ENCODE measurements around the gene NR5A1.

GRCh38 chr9:124456341-124457078 is 50.7 kb downstream of the NR5A1 start:
- no peak for TF ChIP-seq CTCF (CRISPR knock-in tag; IDR thresholded peaks at IDR 0.05)
- no peak for TF ChIP-seq HDAC2 (CRISPR knock-in tag; IDR thresholded peaks at IDR 0.05)
- TF ChIP-seq POLR2AphosphoS2 (IDR thresholded peaks at IDR 0.05; ENCODE audit: low read depth, low read length): no peak
- no peak for TF ChIP-seq CREB1 (IDR thresholded peaks at IDR 0.05)
- TF ChIP-seq CREB1 (CRISPR knock-in tag; IDR thresholded peaks at IDR 0.05): no peak
- no peak for TF ChIP-seq TAF15 (IDR thresholded peaks at IDR 0.05; ENCODE audit: low read depth, low read length, poor library complexity, severe bottlenecking)
- no peak for TF ChIP-seq SCMH1 (CRISPR knock-in tag; IDR thresholded peaks at IDR 0.05; ENCODE audit: borderline replicate concordance)
- TF ChIP-seq ZNF282 (IDR thresholded peaks at IDR 0.05; ENCODE audit: partially characterized antibody): no peak
- no peak for TF ChIP-seq ZNF296 (CRISPR knock-in tag; conservative IDR thresholded peaks at IDR 0.05)
- no peak for TF ChIP-seq ZNF891 (CRISPR knock-in tag; IDR thresholded peaks at IDR 0.05)
- no peak for TF ChIP-seq MTA1 (CRISPR knock-in tag; IDR thresholded peaks at IDR 0.05; ENCODE audit: borderline replicate concordance)
